Activated naive CD8-positive, alpha-beta T cell (primary cell): ENCODE data around the gene ARHGAP22.
"Not testable (repeated sequence)": the region's sequence is repeated elsewhere in the genome, so short reads cannot be mapped to it uniquely, and the experiment has no call there.

ENCODE experiments used
- H3K27ac Mint-ChIP-seq: one replicate; pipeline ENCODE4 v1.8.0; 2021; ENCODE audit warnings: mixed read lengths
- H3K27me3 Mint-ChIP-seq: one replicate; pipeline ENCODE4 v1.8.0; 2021; ENCODE audit warnings: mixed read lengths
- H3K36me3 Mint-ChIP-seq: one replicate; pipeline ENCODE4 v1.8.0; 2021; ENCODE audit warnings: mixed read lengths
- H3K4me1 Mint-ChIP-seq: one replicate; pipeline ENCODE4 v1.8.0; 2021; ENCODE audit warnings: low read depth, mixed read lengths
- H3K4me3 Mint-ChIP-seq: one replicate; pipeline ENCODE4 v1.8.0; 2021; ENCODE audit warnings: mild to moderate bottlenecking, mixed read lengths
- H3K9me3 Mint-ChIP-seq: one replicate; pipeline ENCODE4 v1.8.0; 2021; ENCODE audit warnings: low read depth, mixed read lengths

ARHGAP22 gene, protein sequence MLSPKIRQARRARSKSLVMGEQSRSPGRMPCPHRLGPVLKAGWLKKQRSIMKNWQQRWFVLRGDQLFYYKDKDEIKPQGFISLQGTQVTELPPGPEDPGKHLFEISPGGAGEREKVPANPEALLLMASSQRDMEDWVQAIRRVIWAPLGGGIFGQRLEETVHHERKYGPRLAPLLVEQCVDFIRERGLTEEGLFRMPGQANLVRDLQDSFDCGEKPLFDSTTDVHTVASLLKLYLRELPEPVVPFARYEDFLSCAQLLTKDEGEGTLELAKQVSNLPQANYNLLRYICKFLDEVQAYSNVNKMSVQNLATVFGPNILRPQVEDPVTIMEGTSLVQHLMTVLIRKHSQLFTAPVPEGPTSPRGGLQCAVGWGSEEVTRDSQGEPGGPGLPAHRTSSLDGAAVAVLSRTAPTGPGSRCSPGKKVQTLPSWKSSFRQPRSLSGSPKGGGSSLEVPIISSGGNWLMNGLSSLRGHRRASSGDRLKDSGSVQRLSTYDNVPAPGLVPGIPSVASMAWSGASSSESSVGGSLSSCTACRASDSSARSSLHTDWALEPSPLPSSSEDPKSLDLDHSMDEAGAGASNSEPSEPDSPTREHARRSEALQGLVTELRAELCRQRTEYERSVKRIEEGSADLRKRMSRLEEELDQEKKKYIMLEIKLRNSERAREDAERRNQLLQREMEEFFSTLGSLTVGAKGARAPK

DNA sequence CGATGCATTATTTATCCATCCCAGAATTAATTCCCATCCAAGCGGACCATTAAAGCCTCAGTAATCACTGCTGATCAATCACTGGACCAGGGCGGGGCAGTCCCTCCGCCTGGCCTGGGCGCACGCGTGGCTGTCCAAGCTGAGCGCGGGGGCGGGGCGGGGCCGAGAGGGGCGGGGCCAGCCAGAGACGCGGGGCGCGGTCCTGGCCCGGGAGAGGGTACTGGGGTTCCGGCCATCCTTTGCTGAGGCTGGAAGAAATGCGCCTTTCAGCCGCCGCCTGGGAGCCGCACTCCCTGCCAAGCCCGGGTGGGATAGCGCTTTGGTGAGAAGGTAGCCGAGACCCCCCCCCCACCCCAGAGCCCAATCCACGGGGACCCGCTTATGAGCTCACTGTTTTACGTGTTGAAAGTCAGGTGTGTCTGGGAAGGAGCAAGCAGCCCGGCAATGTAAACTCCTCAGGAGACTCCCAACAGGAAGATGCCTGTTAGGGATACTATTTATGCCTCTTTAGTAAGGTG lies at the start of gene ARHGAP22:
ARHGAP22 (minus strand) TSS at position 83 of the 518 bp plus-strand sequence. CDS start 277 bp downstream, outside the sequence.
- no peak within 1 kb of the TSS for H3K27ac Mint-ChIP-seq
- H3K4me3 Mint-ChIP-seq: peak within 1 kb of the TSS; percentile 51

DNA sequence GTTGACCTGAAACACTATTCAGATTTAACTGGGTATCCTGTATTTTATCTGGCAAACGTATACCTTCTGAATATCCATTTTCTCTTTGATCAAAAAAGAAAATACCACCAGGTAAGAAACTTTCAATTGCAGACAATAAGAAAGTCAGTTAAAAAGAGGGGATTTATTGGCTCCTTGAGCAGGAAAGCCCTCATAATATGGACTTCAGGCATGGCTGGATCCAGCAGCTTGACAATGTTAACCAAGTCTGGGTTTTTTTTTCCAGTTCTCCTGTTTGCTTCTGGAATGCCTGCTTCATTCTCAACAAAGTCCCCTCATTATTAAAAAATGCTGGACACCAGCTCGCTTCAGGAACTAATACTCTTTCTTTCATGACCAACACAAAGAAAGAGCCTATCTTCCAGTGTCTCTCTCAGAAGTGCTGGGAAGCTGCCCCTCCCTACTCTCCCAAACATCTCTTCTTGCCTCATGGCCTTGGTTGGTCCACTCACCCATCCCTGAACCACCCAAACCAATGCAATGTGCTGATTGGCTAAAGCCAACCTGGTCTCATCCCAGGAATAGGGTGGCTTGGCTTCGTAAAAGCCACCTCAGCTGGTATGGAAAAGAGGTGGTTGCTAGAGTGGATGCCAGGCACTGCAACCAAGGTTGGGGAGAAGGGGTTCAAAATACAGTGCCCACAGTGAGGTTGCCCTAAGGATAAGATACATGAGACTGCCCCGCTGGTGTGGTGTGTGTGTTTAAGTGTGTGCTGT lies 49.2 kb upstream of the ARHGAP22 start:
- Mint-ChIP-seq H3K36me3 (no peaks in the 10 kb centered on the region), H3K4me3 (no peak overlapping the region), H3K9me3 (no peaks in the 10 kb centered on the region), H3K27me3 (peaks cover 5% of the 10 kb centered on the region), H3K27ac (no peak overlapping the region), H3K4me1 (peaks cover 3% of the 10 kb centered on the region)

More for the DNA sequence above, at the start of gene ARHGAP22:
- H3K27me3 Mint-ChIP-seq: peaks cover 21% of the 10 kb centered on the region
- no peaks in the 10 kb centered on the region for H3K9me3 Mint-ChIP-seq
- H3K36me3 Mint-ChIP-seq: no peaks in the 10 kb centered on the region
- H3K4me1 Mint-ChIP-seq: peaks cover 7% of the 10 kb centered on the region

DNA sequence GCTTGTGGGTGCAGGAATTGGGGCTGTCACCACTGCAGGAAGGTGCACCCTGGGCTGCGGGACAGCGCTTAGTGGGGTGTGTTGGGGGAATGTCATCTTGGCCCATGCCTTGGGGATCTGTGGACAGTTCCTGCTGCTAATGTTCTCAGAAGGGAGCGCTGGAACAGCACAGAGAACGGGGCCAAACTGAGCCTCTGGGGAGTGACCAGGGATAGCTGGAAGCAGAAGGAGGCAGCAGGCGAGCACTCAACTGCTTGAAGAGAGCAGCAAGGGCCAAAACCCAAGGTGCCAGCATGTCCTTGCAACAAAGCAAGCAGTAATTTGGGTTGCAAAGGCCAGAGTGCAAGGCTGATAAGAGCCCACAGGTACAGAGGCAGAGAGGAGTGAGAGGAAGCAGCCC lies 48.5 kb upstream of the ARHGAP22 start:
- Mint-ChIP-seq H3K27ac (no peak overlapping the region), H3K4me1 (peaks cover 3% of the 10 kb centered on the region), H3K36me3 (no peaks in the 10 kb centered on the region), H3K9me3 (no peaks in the 10 kb centered on the region), H3K27me3 (peaks cover 5% of the 10 kb centered on the region), H3K4me3 (no peak overlapping the region)

DNA sequence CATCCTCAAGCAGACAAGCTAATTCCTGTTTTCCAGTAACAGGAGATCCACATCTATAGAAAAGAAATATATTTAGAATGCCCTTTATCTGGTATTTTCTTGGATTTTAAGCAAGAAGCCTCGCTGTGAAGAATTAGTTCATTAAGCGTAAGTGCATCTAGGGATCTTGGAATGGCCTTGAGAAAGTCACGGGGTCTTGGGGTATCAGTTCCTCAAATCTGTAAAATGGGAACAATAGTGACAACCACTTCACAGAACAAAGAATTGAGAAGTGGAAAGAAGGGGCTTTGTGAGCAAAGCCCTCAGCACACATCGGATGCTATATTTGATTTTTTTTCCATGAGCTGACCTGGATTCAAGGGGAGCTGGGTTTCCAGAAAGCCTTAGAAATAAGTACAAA lies 47.5 kb upstream of the ARHGAP22 start:
- Mint-ChIP-seq H3K27ac (no peak overlapping the region), H3K27me3 (peaks cover 5% of the 10 kb centered on the region), H3K36me3 (no peaks in the 10 kb centered on the region), H3K4me1 (peaks cover 3% of the 10 kb centered on the region), H3K9me3 (no peaks in the 10 kb centered on the region), H3K4me3 (no peak overlapping the region)

DNA sequence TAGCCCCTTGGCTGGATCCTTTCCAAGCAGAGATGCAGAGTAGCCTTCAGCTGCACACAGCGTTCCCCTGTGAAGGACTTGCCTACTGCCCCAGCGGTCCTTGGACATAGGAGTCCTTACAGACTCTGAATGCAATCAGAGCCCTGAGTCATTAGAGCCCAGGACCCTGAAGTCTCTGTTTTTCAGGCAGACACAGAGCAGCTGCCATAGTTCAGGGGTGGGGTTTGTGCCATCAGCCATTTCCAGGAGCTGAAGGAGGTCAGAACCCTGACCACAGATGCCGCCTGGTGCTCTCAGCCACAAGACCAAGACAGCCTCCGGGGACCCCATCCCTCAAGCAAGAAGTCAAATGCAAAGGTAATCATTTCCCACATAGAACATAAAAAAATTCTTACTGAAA lies 47.0 kb upstream of the ARHGAP22 start:
- peaks cover 5% of the 10 kb centered on the region for H3K27me3 Mint-ChIP-seq
- H3K4me3 Mint-ChIP-seq: no peak overlapping the region
- H3K9me3 Mint-ChIP-seq: no peaks in the 10 kb centered on the region

DNA sequence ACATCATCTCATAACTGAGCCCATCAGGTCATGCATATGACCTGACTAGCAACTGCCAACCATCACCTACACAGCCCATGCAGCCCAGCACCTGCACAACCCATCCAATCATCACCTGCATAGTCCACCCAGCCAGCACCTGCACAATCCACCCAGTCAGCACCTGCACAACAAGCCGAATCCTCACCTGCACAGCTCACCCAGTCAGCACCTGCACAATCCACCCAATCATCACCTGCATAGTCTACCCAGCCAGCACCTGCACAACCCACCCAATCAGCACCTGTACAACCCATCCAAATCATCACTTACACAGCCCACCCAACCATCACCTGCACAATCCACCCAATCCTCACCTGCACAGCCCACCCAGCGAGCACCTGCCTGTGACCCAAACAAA lies 46.4 kb upstream of the ARHGAP22 start:
- H3K36me3 Mint-ChIP-seq: no peaks in the 10 kb centered on the region
- H3K4me3 Mint-ChIP-seq: no peak overlapping the region
- peaks cover under 1% of the 10 kb centered on the region for H3K4me1 Mint-ChIP-seq
- peaks cover 4% of the 10 kb centered on the region for H3K27me3 Mint-ChIP-seq
- no peaks in the 10 kb centered on the region for H3K9me3 Mint-ChIP-seq
- H3K27ac Mint-ChIP-seq: no peak overlapping the region

More for the DNA sequence above, 47.0 kb upstream of the ARHGAP22 start:
- Mint-ChIP-seq H3K36me3 (no peaks in the 10 kb centered on the region), H3K4me1 (peaks cover 3% of the 10 kb centered on the region), H3K27ac (no peak overlapping the region)

DNA sequence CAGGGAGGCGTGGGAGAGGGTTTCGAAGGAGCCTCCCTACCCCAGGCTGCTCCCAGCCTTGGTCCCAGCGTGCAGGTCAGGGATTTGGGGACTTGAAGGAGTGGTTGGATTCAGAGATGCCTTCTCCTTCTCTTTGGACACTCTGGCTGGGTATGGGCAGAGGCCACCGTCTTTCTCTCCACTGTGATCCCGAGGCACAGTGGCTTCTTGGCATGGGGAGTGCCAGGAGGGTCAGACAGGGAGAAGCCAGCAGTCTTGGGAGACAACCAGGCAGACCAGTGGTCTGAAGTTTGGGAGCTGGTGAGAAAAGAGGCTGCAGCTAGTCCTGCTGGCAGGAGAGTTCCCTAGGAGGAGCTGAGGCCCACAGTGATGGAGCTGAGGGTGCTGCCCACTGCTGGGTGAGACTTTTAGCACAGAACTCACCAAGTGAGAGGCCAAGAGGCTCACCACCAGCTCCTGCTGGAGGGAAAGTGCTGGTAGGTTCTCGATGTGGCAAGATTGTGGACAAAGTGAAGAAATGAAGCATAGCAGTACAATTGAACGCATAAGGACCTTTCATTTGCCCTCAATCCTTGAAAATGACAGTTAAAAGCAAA lies 44.6 kb upstream of the ARHGAP22 start:
- Mint-ChIP-seq H3K9me3 (no peaks in the 10 kb centered on the region), H3K36me3 (no peaks in the 10 kb centered on the region), H3K27ac (no peak overlapping the region), H3K27me3 (peaks cover 5% of the 10 kb centered on the region), H3K4me1 (no peaks in the 10 kb centered on the region), H3K4me3 (no peak overlapping the region)

DNA sequence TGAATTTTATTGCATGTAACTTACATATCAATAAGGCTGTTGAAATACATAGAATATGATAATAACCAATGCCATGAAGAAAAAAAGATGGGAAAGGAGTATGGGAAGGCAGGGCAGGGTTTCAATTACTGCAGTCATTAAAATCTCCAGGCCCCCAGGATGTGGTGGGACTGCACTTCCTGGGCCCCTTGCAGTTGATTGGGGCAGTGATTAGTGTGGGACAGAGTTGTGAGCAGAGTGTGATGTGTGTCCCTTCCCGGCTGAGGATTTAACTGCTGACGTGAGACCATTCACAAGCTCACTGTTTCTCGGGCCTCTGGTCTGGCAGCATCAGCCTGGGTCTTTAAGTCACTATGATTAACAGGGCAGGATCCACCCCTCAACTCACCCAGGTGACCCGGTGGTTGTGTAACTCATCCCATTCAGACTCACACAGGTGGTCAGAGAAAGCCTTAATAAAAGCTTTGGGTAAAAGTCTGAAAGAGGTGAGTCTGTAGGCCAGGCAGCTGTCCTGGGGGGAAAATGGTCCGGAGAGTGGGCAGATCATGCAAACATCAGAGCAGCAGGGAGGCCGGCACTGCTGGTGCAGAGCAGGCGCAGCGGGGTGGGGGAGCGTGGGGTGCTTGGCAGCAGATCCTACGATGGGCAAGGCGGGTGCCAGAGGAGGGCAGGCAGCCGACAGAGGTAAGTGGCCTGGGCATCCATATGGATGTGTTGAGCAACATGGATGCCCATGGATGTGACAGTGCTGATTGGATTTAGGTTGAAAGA lies 43.5 kb upstream of the ARHGAP22 start:
- no peak overlapping the region for H3K27ac Mint-ChIP-seq
- H3K27me3 Mint-ChIP-seq: peaks cover 5% of the 10 kb centered on the region
- no peak overlapping the region for H3K4me3 Mint-ChIP-seq
- no peaks in the 10 kb centered on the region for H3K36me3 Mint-ChIP-seq
- H3K4me1 Mint-ChIP-seq: no peaks in the 10 kb centered on the region
- H3K9me3 Mint-ChIP-seq: no peaks in the 10 kb centered on the region

DNA sequence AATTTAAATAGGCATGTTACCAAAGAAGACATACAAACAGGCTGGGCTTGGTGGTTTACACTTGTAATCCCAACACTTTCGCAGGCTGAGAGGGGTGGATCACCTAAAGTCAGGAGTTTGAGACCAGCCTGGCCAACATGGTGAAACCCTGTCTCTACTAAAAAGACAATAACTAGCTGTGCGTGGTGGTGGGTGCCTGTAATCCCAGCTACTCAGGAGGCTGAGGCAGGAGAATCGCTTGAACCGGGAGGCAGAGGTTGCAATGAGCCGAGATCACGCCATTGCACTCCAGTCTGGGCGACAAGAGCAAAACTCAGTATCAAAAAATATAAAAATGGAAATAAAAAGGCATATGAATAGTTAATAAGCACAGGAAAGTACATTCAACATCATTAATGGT lies 42.2 kb upstream of the ARHGAP22 start:
- not testable (repeated sequence) for H3K4me3 Mint-ChIP-seq, H3K27ac Mint-ChIP-seq, H3K27me3 Mint-ChIP-seq, H3K9me3 Mint-ChIP-seq, H3K4me1 Mint-ChIP-seq, H3K36me3 Mint-ChIP-seq

DNA sequence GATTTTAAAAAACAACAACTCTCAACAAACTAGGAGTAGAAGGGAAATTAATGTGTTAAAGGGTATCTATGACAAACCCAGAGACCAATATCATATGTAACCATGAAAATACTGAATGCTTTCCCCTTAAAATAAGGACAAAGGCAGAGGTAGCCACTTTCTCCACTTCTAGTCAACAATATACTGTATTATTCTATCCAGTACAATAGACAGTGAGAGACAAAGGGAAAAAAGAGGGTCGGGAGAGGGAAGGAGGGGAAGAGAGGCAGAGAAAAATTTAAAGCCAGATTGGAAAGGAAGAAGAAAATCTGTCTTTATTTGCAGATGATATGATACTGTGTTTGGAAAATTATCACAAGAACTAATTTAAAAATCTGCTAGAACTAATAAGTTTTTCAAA lies 40.7 kb upstream of the ARHGAP22 start:
- H3K4me1 Mint-ChIP-seq: no peaks in the 10 kb centered on the region
- peaks cover 4% of the 10 kb centered on the region for H3K27me3 Mint-ChIP-seq
- no peaks in the 10 kb centered on the region for H3K36me3 Mint-ChIP-seq
- no peaks in the 10 kb centered on the region for H3K9me3 Mint-ChIP-seq
- no peak overlapping the region for H3K4me3 Mint-ChIP-seq
- no peak overlapping the region for H3K27ac Mint-ChIP-seq

DNA sequence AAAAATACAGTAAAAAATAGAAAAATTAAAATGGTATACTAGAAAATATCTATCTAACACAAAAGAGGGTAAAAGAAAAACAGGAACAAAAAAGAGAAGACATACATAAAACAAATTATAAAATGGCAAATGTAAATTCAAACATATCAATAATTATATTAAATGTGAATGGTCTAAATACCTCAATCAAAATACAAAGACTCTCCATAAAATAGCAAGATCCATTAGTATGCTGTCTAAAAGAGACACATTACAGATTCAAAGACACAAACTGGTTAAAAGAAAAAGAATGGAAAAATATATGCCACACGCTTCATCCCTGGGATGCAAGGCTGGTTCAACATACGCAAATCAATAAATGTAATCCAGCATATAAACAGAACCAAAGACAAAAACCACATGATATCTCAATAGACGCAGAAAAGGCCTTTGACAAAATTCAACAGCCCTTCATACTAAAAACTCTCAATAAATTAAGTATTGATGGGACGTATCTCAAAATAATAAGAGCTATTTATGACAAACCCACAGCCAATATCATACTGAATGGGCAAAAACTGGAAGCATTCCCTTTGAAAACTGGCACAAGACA lies 36.3 kb upstream of the ARHGAP22 start:
- H3K4me3 Mint-ChIP-seq, H3K27ac Mint-ChIP-seq, H3K4me1 Mint-ChIP-seq, H3K36me3 Mint-ChIP-seq: not testable (repeated sequence)
- peaks cover 14% of the 10 kb centered on the region for H3K9me3 Mint-ChIP-seq
- peaks cover 25% of the 10 kb centered on the region for H3K27me3 Mint-ChIP-seq

DNA sequence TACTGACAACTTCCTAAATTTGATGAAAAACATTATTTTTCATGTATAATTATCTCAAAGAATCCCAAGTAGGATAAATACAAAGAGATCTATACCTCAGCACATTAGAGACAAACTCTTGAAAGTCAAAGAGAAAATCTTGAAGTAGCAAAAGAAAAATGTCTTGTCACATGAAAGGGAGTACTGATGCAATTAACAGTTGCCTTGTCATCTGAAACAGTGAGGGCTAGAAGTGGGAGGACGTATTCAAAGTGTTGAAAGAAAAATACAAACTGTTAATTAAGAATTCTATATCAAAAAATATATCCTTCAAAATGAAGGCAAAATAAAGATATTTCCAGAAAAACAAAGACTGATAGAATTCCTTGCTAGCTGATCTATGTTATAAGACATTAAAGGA lies 35.5 kb upstream of the ARHGAP22 start:
- H3K27me3 Mint-ChIP-seq: peaks cover 26% of the 10 kb centered on the region
- H3K9me3 Mint-ChIP-seq: peaks cover 14% of the 10 kb centered on the region
- H3K36me3 Mint-ChIP-seq: no peaks in the 10 kb centered on the region
- no peaks in the 10 kb centered on the region for H3K4me1 Mint-ChIP-seq
- H3K4me3 Mint-ChIP-seq: no peak overlapping the region
- no peak overlapping the region for H3K27ac Mint-ChIP-seq

DNA sequence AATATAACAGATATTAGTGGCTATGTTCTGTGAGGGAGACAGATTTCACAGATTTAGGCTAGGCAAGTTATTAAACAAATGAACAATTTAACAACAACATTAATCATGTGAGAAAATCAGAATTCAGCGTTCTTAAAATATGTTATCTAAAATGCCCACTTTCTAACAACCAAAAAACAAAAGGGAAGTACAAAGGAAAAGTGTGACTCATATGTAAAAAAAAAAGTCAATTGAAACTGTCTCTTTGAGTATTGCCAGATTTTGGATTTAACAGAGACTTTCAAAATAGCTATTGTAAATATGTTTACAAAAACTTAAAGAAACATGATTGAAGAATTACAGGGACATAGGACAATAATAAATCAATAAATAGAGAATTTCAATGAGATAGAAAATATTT lies 34.8 kb upstream of the ARHGAP22 start:
- Mint-ChIP-seq H3K27ac (no peak overlapping the region), H3K36me3 (no peaks in the 10 kb centered on the region), H3K4me3 (no peak overlapping the region), H3K4me1 (peaks cover 1% of the 10 kb centered on the region), H3K27me3 (peaks cover 26% of the 10 kb centered on the region), H3K9me3 (peaks cover 14% of the 10 kb centered on the region)
